Natural killer cell treated with Interleukin-12 subunit alpha and Interleukin-12 subunit beta and Interleukin-15 and Interleukin-18, amount 100 ng/mL, for 72 hours (primary cell): ENCODE results near the gene AXL. TPM values are rescaled to one million over a fixed set of nuclear protein-coding genes. Genes with fewer than 3 reads are reported as not detected.
"Not testable (repeated sequence)": the region's sequence is repeated elsewhere in the genome, so short reads cannot be mapped to it uniquely, and the experiment has no call there.

Source experiments
- ATAC-seq, 2 donors: fragments of 150-1000 bp; cut with Tn5 transposase in 1 of 2; sonication (Bioruptor Pico), chemical (Tn5 transposase) in 1 of 2; 2 replicates each; pipeline ENCODE4 v1.10.0; 2021
- DNase-seq: peaks from one replicate; pipeline ENCODE4 v3.0.0; 2022; ENCODE audit warnings: low spot score
- H3K27ac Mint-ChIP-seq, 2 donors: 1 replicate in 1 of 2; 2 replicates in 1 of 2; pipeline ENCODE4 v1.8.0; 2022; ENCODE audit warnings: mixed read lengths in 2 of 2, mild to moderate bottlenecking in 1 of 2, moderate library complexity in 1 of 2
- H3K27me3 Mint-ChIP-seq, 2 donors: 1 replicate in 1 of 2; 2 replicates in 1 of 2; pipeline ENCODE4 v1.8.0; 2022; ENCODE audit warnings: mixed read lengths in 2 of 2
- H3K36me3 Mint-ChIP-seq: one replicate; pipeline ENCODE4 v1.8.0; 2022; ENCODE audit warnings: mixed read lengths
- H3K4me1 Mint-ChIP-seq, 2 donors: 1 replicate in 1 of 2; 2 replicates in 1 of 2; pipeline ENCODE4 v1.8.0; 2022; ENCODE audit warnings: low read depth in 2 of 2, mixed read lengths in 2 of 2, mild to moderate bottlenecking in 1 of 2
- H3K4me3 Mint-ChIP-seq: one replicate; pipeline ENCODE4 v1.8.0; 2022; ENCODE audit warnings: mixed read lengths
- H3K9me3 Mint-ChIP-seq: 2 replicates; pipeline ENCODE4 v1.8.0; 2022; ENCODE audit warnings: mixed read lengths
- total RNA-seq, 2 donors: library from RNA; stranded (reverse); gene quantifications; one replicate each; pipeline ENCODE4 v1.2.3, GENCODE V29; 2022

The AXL gene
- total RNA-seq, 2 donors from 2014 or later = not detected

DNA sequence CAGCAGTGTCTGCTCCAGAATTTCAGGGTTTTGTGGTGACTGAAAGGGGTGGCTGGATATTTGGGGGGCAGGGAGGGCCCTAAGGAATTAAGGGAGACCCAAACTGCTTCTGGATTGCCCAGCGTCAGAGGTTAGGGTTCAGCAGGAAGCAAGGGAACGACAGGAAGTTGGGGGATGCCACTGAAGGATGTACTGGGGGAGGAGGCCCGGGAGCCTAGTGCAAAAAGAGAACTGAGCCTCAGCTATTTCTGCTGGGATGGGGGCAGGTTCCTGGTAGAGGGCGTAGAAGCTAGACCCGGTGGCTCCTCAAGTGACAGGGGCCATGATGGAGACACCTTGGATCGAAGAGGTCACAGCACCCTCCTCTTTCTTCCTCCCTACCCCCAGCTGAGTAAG lies 24.9 kb upstream of the AXL start:
- ATAC-seq = no peak
- Mint-ChIP-seq H3K4me1 (peaks cover 4 to 7% of the 10 kb centered on the region in 2 donors), H3K9me3 (no peaks in the 10 kb centered on the region), H3K27me3 (peaks cover 43 to 55% of the 10 kb centered on the region in 2 donors), H3K4me3 (no peak overlapping the region), H3K27ac (no peak overlapping the region), H3K36me3 (no peaks in the 10 kb centered on the region)
- DNase-seq = no peak

- H3K27me3 Mint-ChIP-seq = peaks cover 33 to 41% of the 10 kb centered on the region in 2 donors
- DNase-seq (no peak), ATAC-seq (no peak)
- peaks cover 4 to 16% of the 10 kb centered on the region in 2 donors for H3K4me1 Mint-ChIP-seq
- no peak overlapping the region for H3K27ac Mint-ChIP-seq
- no peaks in the 10 kb centered on the region for H3K36me3 Mint-ChIP-seq
- H3K9me3 Mint-ChIP-seq = no peaks in the 10 kb centered on the region
- no peak overlapping the region for H3K4me3 Mint-ChIP-seq
Measured at GRCh38 chr19:41195675-41196497, 23.1 kb upstream of the AXL start.

DNA sequence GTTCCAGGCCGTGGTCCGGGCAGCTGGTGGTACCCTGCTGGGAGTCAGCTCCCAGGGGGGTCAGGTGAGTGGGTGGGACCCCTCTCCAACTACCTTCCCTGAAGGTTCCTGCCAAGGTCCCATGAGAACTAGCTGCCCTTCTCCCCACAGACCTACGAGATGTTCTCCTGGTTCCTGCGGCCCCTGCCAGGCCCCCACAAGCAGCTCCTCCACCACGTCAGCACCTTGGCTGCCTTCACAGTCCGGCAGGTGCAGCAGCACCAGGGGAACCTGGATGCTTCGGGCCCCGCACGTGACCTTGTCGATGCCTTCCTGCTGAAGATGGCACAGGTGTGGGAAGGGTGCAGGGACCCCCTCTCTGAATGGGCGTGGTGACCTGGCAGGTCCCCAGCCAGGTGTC lies 20.5 kb upstream of the AXL start:
- Mint-ChIP-seq H3K4me1 (peaks cover 0 to 18% of the 10 kb centered on the region in 2 donors), H3K4me3 (no peak overlapping the region), H3K9me3 (no peaks in the 10 kb centered on the region), H3K27me3 (peaks cover 18 to 21% of the 10 kb centered on the region in 2 donors), H3K27ac (no peak overlapping the region), H3K36me3 (no peaks in the 10 kb centered on the region)
- DNase-seq (no peak), ATAC-seq (no peak)

- Mint-ChIP-seq H3K4me1 (peaks cover 8 to 21% of the 10 kb centered on the region in 2 donors), H3K27me3 (peaks cover 0 to 2% of the 10 kb centered on the region in 2 donors), H3K4me3 (no peak overlapping the region), H3K27ac (peak overlapping the region in 1 of 2 donors; percentile 40), H3K9me3 (no peaks in the 10 kb centered on the region), H3K36me3 (no peaks in the 10 kb centered on the region)
- no peak for ATAC-seq
- DNase-seq = no peak
Measured at GRCh38 chr19:41203371-41203770, 15.7 kb upstream of the AXL start.

- H3K4me3 Mint-ChIP-seq = peak overlapping the region; percentile 27
- not testable (repeated sequence) for H3K36me3 Mint-ChIP-seq, H3K27me3 Mint-ChIP-seq, H3K9me3 Mint-ChIP-seq
- H3K27ac Mint-ChIP-seq = peak overlapping the region; percentile 40 to 50
- peaks cover 8 to 21% of the 10 kb centered on the region in 2 donors for H3K4me1 Mint-ChIP-seq
- DNase-seq = peak; percentile 85
- ATAC-seq = peak; percentile 80 to 91
Measured at GRCh38 chr19:41204338-41204737, 14.7 kb upstream of the AXL start.

DNA sequence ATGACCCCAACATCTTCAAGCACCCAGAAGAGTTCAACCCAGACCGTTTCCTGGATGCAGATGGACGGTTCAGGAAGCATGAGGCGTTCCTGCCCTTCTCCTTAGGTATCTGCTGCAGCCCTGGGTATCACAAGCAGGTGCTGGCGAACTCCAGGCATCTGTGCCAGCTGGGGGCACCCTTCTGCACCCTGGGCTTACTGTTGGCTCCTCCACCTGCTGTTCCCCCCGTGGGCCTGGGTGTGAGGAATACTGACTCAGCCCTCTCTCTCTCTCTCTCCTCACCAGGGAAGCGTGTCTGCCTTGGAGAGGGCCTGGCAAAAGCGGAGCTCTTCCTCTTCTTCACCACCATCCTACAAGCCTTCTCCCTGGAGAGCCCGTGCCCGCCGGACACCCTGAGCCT lies 13.0 kb upstream of the AXL start:
- H3K4me3 Mint-ChIP-seq = no peak overlapping the region
- H3K9me3 Mint-ChIP-seq = no peaks in the 10 kb centered on the region
- no peaks in the 10 kb centered on the region for H3K36me3 Mint-ChIP-seq
- H3K27ac Mint-ChIP-seq = peak overlapping the region in 1 of 2 donors; percentile 41
- no peak for ATAC-seq
- no peak for DNase-seq
- H3K4me1 Mint-ChIP-seq = peaks cover 8 to 11% of the 10 kb centered on the region in 2 donors
- peaks cover 0 to 1% of the 10 kb centered on the region in 2 donors for H3K27me3 Mint-ChIP-seq

DNA sequence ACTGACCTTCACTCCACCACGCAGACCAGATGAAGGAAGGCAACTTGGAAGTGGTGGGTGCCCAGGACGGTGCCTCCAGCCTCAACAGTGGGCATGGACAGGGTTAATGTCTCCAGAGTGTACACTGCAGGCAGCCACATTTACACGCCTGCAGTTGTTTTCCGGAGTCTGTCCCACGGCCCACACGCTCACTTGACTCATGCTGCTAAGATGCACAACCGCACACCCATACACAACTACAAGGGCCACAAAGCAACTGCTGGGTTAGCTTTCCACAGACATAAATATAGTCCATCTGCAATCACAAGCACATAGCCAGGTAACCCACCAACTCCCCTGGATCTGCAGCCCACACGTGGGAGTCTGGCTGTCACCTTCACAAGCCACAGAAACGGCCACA lies 12.6 kb upstream of the AXL start:
- H3K27ac Mint-ChIP-seq = peak overlapping the region in 1 of 2 donors; percentile 41
- DNase-seq (no peak), ATAC-seq (no peak)
- no peaks in the 10 kb centered on the region for H3K36me3 Mint-ChIP-seq
- H3K9me3 Mint-ChIP-seq = no peaks in the 10 kb centered on the region
- H3K4me1 Mint-ChIP-seq = peaks cover 8 to 9% of the 10 kb centered on the region in 2 donors
- no peak overlapping the region for H3K4me3 Mint-ChIP-seq
- no peaks in the 10 kb centered on the region for H3K27me3 Mint-ChIP-seq

DNA sequence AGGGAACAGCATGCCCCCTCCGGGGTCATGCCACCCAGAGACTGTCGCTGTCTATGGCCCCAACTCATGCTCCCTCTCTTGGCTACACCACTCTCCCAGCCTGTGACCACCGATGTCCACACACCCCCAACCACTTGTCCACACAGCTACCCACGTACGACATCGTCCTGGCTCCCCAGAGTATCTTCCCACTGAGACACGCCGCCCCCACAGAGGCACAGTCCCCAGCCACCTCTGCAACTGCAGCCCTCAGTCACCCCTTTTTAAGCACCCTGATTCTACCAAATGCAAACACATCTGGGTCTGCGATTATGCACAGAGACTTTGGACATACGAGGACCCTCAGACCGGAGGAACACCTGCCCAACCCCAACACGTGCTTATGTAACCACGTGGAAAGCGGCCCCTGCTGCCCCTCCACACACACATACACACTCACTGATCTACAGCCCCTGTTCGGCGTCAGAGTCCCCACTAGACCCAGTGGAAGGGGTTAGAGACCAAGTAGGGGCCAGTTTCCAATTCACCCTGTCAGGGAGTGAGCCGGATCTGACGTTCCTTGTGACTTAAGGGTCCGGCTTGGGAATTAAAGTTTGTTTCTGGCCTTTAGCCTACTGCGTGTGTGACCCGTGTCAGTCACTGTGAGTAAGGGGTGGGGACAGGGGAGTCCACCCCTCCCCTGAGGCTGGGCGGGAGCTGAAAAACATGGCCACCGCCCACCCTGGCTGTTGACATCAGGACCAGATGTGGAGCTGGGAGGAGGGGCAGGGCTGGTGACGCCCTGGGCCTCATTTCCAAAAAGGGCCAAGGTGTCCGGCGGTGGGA lies 11.9 kb upstream of the AXL start:
- H3K27me3 Mint-ChIP-seq = no peaks in the 10 kb centered on the region
- H3K36me3 Mint-ChIP-seq = no peaks in the 10 kb centered on the region
- ATAC-seq (peak in 1 of 2 donors; percentile 26), DNase-seq (no peak)
- H3K27ac Mint-ChIP-seq = no peak overlapping the region
- no peak overlapping the region for H3K4me3 Mint-ChIP-seq
- peaks cover 8 to 9% of the 10 kb centered on the region in 2 donors for H3K4me1 Mint-ChIP-seq
- no peaks in the 10 kb centered on the region for H3K9me3 Mint-ChIP-seq

GRCh38 chr19:41214161-41214560 lies 4.9 kb upstream of the AXL start:
- DNase-seq = no peak
- Mint-ChIP-seq H3K27ac (no peak overlapping the region), H3K27me3 (peaks cover 17 to 23% of the 10 kb centered on the region in 2 donors), H3K4me3 (no peak overlapping the region), H3K4me1 (peaks cover 0 to 3% of the 10 kb centered on the region in 2 donors), H3K9me3 (no peaks in the 10 kb centered on the region), H3K36me3 (no peaks in the 10 kb centered on the region)
- ATAC-seq = no peak

GRCh38 chr19:41217741-41218140 lies 1.3 kb upstream of the AXL start:
- ATAC-seq (no peak), DNase-seq (no peak)
- Mint-ChIP-seq H3K9me3 (no peaks in the 10 kb centered on the region), H3K4me1 (peaks cover 0 to 3% of the 10 kb centered on the region in 2 donors), H3K36me3 (no peaks in the 10 kb centered on the region), H3K27ac (no peak overlapping the region), H3K4me3 (no peak overlapping the region), H3K27me3 (peaks cover 32 to 49% of the 10 kb centered on the region in 2 donors)

DNA sequence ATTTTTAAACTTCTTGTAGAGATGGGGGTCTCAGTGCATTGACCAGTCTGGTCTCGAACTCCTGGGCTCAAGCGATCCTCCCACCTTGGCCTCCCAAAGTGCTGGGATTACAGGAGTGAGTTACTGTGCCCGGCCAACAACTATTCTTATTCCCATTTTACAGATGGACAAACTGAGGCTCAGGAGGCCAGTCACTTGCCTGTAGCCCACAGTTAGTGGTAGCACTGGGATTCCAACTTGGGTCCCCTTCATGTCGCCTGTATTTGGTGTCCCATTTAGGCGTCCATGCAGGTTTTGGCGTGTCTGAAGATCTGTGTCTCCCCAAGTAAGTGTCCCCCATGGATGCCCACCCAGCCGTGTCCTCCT lies 791 bp upstream of the AXL start:
- Mint-ChIP-seq H3K4me3 (no peak overlapping the region), H3K27me3 (peaks cover 36 to 49% of the 10 kb centered on the region in 2 donors), H3K36me3 (no peaks in the 10 kb centered on the region), H3K4me1 (peaks cover 0 to 3% of the 10 kb centered on the region in 2 donors), H3K9me3 (no peaks in the 10 kb centered on the region), H3K27ac (no peak overlapping the region)
- DNase-seq (no peak), ATAC-seq (no peak)

DNA sequence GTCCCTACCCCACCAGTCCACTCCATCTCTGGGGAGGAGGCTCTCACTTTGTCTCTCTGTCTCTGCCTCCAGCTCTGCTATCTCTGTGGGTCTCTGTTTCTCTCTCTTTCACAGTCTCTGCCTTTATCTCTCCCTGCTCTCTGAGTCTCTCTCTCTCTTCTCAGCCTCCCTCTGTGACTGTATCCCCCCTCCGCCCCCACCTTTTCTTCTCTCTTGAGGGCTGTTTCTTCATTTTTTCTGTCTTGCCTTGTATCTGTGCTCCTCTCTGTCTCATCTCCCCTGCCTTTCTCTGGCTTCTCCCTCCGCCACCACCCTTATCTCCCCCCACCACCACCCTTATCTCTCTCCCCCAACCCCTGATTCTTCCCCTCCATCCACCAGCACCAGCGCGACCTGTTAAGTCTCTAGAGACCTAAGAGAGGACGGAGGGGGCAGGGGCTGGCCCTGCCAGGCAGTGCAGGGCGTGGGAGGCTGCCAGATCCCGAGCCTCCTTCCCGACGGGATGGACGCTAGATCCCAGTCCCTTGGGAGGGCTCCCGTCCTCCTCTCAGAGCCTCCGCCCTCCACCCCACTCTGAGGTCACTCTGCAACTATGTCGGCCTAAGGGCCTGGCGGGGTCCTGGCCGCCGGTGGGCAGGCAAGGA lies 1.0 kb downstream of the AXL start:
- peaks cover 38 to 56% of the 10 kb centered on the region in 2 donors for H3K27me3 Mint-ChIP-seq
- H3K4me3 Mint-ChIP-seq = no peak overlapping the region
- H3K27ac Mint-ChIP-seq = no peak overlapping the region
- no peak for DNase-seq
- H3K9me3 Mint-ChIP-seq = no peaks in the 10 kb centered on the region
- H3K4me1 Mint-ChIP-seq = peaks cover 0 to 3% of the 10 kb centered on the region in 2 donors
- H3K36me3 Mint-ChIP-seq = no peaks in the 10 kb centered on the region
- ATAC-seq = no peak

GRCh38 chr19:41220811-41221210 lies 1.8 kb downstream of the AXL start:
- H3K4me3 Mint-ChIP-seq = no peak overlapping the region
- no peak overlapping the region for H3K27ac Mint-ChIP-seq

More at GRCh38 chr19:41220811-41221210, 1.8 kb downstream of the AXL start:
- no peaks in the 10 kb centered on the region for H3K36me3 Mint-ChIP-seq
- peaks cover 5 to 7% of the 10 kb centered on the region in 2 donors for H3K4me1 Mint-ChIP-seq
- H3K27me3 Mint-ChIP-seq = peaks cover 43 to 62% of the 10 kb centered on the region in 2 donors
- DNase-seq = no peak
- H3K9me3 Mint-ChIP-seq = no peaks in the 10 kb centered on the region
- ATAC-seq = no peak
